T-helper 2 cell (primary cell): ENCODE data around the gene NFE2L1.
"Not testable (repeated sequence)": the region's sequence is repeated elsewhere in the genome, so short reads cannot be mapped to it uniquely, and the experiment has no call there.

Experiments
- DNase-seq, 5 experiments: peaks; one replicate each; pipeline versions ENCODE4 v3.0.0 to v3.0.0-alpha.2; 2012 to 2022

NFE2L1 gene

DNA sequence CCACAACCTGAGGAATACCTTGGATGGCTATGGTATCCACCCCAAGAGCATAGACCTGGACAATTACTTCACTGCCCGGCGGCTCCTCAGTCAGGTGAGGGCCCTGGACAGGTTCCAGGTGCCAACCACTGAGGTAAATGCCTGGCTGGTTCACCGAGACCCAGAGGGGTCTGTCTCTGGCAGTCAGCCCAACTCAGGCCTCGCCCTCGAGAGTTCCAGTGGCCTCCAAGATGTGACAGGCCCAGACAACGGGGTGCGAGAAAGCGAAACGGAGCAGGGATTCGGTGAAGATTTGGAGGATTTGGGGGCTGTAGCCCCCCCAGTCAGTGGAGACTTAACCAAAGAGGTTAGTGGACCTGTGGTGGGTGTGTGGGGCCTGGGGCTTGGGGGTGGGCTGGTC is 3.1 kb downstream of the NFE2L1 start:
- no peak for DNase-seq

DNA sequence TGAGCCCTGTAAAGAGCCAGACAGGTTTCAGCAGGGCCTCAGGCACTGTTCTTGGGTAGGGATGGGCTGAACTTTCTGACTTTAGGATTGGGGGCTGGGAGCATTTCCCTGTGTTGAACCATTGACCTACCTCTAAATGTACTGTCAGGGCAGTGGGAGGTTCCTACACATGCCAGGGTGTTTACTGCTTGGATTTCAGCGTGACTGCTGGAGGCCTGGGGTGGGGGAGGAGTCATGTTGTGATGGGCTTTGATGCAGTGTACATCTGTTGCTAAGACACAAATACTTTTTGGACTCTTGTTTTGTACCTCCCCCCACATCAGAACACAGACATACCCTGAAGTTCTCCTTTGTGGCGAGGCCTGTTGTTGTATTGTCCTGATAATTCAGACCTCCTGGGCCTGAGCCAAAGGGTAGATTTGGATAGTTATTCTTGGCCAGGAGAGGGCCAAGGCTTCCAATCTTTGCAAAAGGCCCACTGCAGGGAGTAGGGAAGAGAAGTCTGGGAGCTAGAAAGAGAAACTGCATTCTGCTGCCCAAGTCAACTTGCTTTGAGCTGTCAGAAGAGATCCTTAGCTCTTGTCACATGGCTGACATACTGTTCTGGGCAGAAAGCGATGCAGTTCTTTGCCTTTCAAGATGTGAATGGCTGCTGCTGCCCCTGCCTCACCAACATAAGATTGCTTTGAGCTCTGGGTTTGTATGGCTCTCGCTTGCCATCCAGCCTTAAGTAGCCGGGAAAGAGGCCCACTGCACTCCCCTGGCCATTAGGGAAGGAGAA is 3.7 kb downstream of the NFE2L1 start:
- DNase-seq = peak in 1 of 5 experiments; percentile 13

DNA sequence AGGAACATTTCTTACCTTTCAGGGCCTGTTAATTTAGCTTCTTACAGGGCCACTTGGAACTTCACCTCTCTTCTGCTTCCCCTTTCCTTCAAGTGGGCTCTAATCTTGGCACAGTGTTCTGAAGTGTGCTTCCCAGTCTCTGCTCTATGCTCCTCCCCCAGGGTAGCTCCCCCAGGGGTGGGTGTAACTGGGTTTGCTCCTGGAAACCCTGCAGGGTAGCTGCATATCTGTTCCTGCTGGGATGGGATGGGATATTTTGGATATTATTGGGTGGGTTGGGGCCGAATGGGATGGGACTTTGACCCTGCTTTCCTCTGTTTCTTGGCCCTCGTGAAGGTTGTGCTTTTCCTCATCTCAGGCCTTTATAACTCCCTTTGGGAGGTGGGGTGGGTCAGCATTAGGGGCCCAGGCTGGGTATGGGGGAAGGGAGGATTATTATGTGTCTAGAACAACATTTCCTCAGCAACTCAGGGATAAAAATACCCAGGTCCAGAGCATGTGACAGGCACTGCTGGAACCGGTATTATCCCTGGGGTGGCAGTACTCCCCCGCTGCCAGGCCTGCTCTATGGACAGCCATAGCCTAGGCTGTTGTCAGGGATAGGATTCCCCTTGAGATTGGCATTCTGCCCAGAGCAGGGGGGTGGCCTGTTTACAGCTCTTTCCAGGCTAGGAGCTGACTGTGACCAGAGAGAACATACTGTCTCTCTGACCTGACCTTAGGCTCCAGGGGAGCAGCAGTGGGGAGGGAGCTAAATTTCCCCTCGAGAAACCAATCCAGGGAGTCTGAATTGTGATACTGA is 5.0 kb downstream of the NFE2L1 start:
- no peak for DNase-seq

GRCh38 chr17:48053758-48054237 is 5.6 kb downstream of the NFE2L1 start:
- DNase-seq = no peak

DNA sequence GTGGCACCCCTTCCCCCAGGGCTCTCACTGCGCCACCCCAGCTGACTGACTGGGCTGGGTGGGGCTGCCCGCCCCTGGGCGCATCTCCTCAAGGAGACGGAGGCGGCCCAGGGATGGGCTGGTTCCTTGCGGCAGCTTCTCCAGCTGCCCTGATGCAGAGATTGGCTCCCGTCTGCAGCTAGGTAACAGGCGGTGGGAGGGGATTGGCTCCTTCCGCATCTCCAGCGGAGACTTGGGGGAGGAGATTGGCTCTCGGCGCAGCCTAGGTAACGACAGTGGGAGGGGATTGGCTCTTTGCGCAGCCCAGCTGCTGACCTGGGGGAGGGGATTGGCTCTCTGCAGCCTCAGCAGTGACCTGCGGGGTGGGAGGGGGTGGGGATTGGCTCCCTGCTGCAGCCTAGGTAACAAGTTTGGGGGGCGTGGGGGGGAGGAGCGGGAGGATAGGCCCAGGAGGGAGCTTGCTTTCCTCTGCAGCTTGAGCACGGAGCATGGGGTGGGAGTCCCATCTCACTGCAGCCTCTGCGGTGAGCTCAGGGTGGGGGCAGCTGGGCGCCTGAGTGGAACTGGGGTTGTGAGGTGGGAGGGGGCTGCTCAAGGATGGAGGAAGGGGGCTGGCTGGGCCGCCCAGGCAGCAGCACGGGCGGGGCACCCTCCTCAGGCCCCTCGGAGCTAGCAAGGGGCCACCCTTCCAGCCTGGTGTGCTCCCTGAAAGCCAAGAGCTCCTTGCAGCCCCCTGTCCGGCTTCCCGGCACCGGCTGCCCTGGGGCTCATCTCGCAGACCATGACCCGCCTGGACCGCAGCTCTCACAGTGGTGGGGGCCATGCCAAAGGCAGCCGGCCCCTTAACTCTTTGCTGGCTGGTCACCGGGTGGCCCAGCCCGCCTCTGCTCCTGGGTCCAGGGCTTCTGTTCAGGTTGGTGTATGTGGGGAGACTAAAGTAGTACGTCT is 6.4 kb downstream of the NFE2L1 start:
- no peak for DNase-seq

DNA sequence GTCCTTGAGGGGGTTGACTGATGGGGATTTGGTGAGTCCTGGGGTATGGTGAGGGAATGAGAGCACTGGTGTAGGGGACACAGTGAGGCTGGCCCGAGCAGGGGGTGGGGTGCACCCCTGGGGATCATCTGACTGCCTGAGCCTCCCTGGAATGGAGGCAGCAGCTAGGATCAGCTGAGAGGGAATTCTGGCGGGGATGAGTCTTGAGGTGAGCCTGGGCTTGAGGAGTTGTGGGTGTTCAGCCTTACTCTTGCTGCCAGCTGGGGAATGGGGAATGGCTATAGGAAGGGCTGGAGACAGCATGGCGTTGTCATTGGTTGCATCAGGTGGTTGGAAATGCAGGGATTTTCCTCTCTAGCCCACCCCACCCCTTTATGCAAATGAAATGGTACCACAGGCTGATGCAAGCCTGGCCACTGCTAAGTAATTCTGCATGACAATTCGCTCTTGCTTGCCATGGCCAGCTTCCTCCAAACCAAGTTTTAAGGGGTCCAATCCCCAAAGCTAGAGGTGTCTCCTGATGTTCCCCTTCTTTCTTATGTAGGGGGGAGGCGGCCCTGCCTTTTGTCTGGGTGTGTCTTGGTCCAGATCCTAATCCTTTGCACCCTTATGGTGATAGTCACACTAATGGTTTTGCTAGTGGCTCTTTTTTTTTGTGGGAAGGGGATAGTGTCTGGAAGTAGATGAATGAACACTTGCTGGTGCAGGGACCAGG is 7.5 kb downstream of the NFE2L1 start:
- DNase-seq = peak in 1 of 5 experiments; percentile 13

GRCh38 chr17:48056246-48056745 is 8.1 kb downstream of the NFE2L1 start:
- no peak for DNase-seq

DNA sequence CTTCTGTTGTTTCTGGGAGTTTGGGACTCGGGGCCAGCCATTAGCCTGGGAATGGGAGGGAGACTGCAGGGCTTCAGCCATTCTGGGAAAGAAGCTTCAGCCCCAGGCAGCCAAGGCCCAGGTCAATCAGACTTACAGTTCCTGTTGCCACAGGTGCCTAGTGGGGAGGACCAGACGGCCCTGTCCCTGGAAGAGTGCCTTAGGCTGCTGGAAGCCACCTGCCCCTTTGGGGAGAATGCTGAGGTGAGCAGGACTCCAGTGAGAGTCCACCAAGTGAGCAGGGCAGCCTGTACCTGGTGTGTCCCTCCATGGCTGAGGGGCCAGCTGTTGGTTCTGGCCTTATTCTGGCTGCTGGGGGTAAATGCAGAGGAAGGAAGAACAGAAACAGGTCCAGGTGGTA is 8.7 kb downstream of the NFE2L1 start:
- DNase-seq = no peak

- DNase-seq = no peak
Observed at GRCh38 chr17:48057626-48058025, 9.5 kb downstream of the NFE2L1 start.

- no peak for DNase-seq
Observed at GRCh38 chr17:48058393-48059124, 10.4 kb downstream of the NFE2L1 start.

DNA sequence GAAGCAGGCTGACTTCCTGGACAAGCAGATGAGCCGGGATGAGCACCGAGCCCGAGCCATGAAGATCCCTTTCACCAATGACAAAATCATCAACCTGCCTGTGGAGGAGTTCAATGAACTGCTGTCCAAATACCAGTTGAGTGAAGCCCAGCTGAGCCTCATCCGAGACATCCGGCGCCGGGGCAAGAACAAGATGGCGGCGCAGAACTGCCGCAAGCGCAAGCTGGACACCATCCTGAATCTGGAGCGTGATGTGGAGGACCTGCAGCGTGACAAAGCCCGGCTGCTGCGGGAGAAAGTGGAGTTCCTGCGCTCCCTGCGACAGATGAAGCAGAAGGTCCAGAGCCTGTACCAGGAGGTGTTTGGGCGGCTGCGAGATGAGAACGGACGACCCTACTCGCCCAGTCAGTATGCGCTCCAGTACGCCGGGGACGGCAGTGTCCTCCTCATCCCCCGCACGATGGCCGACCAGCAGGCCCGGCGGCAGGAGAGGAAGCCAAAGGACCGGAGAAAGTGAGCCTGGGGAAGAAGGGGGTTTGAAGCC is 11.0 kb downstream of the NFE2L1 start:
- DNase-seq = no peak

- DNase-seq = no peak
Observed at GRCh38 chr17:48060249-48060648, 12.1 kb downstream of the NFE2L1 start.

DNA sequence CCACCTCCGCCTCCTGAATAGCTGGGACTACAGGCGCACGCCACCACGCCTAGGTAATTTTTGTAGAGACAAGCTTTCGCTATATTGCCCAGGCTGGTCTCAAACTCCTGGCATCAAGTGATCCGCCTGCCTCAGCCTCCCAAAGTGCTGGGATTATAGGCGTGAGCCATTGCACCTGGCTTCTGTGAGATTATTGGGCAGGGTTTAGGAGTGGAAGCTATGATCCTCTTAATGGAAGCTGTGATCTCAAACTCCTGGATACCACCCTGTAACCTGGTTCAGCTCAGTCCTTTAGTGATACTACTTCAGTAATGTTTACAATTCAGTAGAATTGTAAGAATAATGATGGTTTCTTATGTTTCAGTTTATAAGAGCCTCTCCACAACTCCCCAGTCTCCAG is 14.1 kb downstream of the NFE2L1 start:
- no peak for DNase-seq

DNA sequence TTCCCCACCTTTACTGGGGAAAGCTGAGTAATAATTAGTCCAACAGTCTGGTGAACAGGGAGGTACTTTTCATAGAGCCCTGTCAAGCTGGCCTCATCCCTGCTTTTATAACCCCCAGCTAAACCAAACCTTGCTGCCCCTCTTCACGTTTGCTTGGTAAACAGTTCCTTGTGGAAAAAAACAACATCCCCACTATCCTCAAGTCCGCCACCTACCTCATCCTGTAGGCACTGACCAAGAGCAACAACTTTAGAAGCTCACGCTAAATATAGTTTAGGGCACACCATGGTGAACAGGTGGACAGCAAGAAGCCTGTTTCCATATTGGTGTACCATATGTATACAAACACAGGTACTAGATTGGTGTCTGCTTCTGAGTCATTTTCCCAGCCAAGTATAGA is 16.5 kb downstream of the NFE2L1 start:
- DNase-seq = no peak

- no peak for DNase-seq
Observed at GRCh38 chr17:48066192-48066591, 18.0 kb downstream of the NFE2L1 start.

DNA sequence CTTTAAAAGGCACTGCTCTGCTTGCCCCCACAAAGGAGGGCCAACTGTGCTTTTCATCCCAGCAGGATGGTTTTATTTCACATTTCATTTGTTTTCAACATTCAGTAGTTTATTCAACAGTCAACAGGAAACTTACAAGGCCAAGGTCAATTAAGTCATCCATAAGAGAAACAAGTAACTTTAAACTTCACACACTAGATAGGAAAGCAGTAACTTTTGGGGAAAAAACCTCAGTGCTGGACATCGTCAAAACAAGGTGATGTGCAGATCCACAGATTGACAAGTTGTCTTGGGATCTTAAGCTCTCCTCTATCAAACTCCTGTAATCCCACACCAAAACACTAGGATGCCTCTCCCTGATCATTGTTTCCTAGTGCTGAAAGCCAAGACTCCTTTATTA is 18.5 kb downstream of the NFE2L1 start:
- DNase-seq = no peak

DNA sequence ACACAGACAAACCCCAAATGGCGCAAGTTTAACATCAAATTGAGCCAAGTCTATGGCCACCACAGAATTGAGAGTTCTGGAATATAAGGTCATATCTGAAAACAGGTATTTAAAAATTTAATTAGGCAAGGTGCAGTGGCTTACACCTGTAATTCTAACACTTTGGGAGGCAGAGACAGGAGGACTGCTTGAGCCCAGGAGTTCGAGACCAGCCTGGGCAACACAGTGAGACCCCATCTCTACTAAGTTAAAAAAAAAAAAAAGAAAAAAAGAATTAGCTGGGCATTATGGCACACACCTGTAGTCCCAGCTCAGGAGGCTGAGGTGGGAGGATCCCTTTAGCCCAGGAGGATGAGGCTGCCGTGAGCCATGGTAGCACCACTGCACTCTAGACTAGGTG is 19.1 kb downstream of the NFE2L1 start:
- no peak for DNase-seq

GRCh38 chr17:48067808-48068207 is 19.6 kb downstream of the NFE2L1 start:
- DNase-seq = not testable (repeated sequence)

- peak in 1 of 5 experiments; percentile 27 for DNase-seq
Observed at GRCh38 chr17:48068491-48068961, 20.4 kb downstream of the NFE2L1 start.

GRCh38 chr17:48070195-48070594 is 22.0 kb downstream of the NFE2L1 start:
- no peak for DNase-seq

DNA sequence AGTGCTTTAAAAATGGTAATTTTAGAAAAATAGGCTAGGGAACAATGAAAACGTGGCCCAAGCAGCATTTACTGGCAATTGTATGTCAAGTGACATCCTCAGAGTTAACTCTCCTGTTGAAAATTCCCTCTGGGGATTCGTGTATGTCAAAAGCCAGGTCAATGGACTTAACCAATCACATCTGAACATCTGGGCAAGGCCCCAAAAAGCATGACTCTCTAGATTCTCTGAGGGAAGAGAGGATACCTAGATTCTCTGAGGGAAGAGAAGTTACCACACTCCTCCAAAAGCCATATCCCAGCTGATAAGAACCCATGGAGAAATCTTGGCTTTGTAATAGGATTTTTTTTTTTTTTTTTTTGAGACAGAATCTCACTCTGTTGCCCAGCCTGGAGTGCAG is 23.5 kb downstream of the NFE2L1 start:
- DNase-seq = no peak
